IPS-NIHi7 (cell line): Measurements from ENCODE around the gene HOMER2.

Source experiments
- DNase-seq: peaks from one replicate; pipeline ENCODE4 v3.0.0; 2012; ENCODE audit warnings: mixed read lengths; ENCODE audit errors: extremely low spot score

HOMER2 gene

GRCh38 chr15:82930461-82930860 lies 22.1 kb downstream of the HOMER2 start:
- DNase-seq = no peak

GRCh38 chr15:82928711-82929110 lies 23.8 kb downstream of the HOMER2 start:
- DNase-seq = no peak

- no peak for DNase-seq
Observed at GRCh38 chr15:82923744-82924143, 28.8 kb downstream of the HOMER2 start.

DNA sequence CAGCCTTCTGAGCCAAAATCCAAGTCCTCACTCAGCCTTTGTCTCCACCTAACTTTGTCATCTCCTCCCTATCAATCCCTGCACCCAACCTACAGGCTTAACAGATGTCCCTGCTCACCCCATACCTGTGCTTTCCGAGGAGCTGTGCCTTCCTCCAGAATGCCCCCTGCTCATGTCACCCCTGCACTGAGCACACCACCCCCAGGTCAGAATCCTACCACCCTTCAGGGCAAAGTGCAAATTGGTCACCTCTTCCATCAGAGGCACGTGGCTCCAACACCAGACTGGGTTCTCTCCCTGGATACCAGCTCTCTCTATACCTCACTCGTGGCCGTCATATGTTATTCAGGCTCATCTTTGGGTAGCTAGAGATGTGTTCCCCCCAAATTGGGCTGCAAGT lies 29.8 kb downstream of the HOMER2 start:
- DNase-seq = no peak

DNA sequence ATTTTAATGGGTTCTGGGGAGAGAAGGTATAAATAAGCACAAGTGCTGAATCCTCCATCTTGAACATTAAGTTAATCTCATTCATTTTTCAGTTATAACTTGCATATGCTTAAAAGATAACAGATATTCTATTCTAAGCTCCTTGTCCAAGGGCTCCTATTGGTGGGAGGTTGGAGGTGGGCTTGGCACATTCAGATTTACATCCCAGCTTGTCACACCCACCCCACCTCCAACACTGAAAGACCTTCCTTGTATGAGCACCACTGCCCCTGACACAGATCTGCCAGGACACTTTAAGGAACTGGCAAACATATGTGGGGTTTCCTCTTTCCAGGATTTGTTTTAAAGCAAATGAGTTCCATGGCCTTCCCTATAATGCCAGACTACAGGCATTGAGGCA lies 30.6 kb downstream of the HOMER2 start:
- DNase-seq = no peak

DNA sequence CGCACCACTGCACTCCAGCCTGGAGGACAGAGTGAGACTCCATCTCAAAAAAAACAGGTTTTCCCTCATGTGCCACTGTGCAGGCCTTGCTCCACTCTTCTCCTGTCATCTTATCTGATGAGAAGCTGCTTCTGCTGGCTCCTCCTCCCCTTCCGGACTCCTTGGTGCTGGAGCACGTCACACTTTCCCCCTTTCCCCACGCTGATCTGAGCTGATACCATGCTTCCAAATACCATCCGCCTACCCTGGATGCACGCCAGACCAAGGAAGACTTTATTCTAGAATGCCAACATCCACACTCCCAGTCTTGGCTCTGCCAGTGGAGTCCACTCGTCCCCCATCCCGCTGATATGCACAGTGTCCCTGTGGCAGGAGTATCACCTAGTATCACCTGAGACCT lies 31.3 kb downstream of the HOMER2 start:
- DNase-seq = no peak

- no peak for DNase-seq
Observed at GRCh38 chr15:82919231-82919886, 33.2 kb downstream of the HOMER2 start.

GRCh38 chr15:82918607-82919230 lies 33.8 kb downstream of the HOMER2 start:
- DNase-seq = no peak

- no peak for DNase-seq
Observed at GRCh38 chr15:82918162-82918561, 34.4 kb downstream of the HOMER2 start.

GRCh38 chr15:82917249-82917648 lies 35.3 kb downstream of the HOMER2 start:
- DNase-seq = no peak

- DNase-seq = no peak
Observed at GRCh38 chr15:82916161-82916952, 36.2 kb downstream of the HOMER2 start.

GRCh38 chr15:82914396-82914795 lies 38.1 kb downstream of the HOMER2 start:
- DNase-seq = no peak

GRCh38 chr15:82911458-82911857 lies 41.1 kb downstream of the HOMER2 start:
- DNase-seq = no peak

DNA sequence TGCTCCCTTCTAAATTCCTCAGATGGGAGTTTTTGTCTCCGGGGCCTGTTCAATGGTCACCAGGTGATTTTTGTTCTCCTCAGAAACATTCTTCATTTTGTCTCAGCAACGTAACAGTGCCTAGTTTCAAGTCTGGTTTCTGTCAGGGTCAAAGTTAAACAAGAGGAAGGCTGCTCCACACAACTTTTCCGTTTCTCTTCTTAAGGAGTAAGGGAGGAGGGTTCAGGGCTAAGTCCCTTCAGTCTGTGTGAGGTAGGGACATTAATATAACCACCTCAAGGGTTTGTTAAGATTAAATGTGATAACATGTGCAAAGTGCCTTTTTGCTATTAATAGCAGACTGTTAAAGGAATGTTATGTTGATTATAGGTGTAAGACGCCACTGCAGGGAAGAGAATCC lies 41.8 kb downstream of the HOMER2 start:
- DNase-seq = no peak

DNA sequence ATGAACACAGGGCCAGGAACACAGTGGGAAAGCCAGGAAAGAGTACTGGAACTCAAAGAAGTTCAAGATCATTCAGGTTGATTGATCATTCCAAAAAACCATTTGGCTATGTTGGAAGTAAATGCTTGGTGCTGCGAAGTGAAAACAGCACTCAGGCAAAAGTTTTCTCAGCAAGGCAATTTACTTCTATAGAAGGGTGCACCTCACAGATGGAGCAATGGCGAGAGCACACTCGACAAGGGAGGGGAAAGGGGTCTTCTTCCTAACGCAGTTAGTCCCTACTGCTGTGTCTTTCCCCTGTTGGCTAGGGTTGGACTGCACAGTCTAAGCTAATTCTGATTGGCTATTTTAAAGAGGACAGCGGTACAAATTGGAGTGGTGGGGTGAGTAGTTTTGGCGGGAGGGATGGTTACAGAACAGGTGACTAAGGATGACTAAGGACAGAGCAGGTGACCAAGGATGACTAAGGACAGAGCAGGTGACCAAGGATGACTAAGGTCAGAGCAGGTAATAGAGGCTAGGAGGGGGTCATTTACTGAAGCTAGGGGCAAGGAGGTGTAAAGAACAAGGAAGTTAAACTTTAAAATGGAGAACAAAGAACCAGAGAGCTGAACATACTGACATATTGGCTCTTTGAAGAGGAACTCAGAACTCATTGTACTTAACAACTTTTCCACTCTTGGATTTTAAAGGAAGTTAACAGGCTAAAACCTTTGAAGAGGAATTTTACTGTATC lies 43.3 kb downstream of the HOMER2 start:
- DNase-seq = no peak

DNA sequence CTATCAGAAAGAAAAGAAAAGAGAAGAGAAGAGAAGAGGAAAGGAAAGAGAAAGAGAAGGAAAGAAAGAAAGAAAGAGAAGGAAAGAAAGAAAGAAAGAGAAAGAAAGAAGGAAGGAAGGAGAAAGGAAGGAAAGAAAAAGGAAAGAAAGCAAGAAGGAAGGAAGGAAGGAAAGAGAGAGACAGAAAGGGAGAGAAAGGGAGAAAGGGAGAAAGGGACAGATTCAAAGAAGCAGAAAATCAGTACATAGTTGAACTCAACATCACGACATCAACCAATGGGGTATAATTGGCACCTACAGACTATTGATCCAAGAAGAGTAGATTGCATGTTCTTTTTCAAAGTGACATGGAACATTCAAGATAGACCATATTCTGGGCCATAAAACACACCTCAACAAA lies 45.2 kb downstream of the HOMER2 start:
- DNase-seq = no peak

DNA sequence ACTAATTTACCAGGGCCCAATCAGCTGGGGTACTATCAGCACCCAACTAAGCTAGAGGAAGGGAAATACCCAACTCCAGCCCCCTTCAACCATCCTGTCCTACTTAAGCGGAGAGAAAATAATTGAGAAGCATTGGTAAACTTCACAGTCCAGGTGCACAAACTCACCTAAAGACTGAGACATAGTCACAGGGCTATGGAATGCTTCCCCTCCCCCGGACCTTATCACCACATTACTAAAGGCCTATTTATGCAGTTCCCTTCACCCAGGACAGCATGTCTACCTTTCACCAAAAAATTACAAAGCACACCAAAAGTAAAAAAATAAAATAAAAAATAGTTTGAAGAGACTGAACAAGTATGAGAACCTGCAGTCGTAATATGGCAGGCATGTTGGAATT lies 47.9 kb downstream of the HOMER2 start:
- no peak for DNase-seq

DNA sequence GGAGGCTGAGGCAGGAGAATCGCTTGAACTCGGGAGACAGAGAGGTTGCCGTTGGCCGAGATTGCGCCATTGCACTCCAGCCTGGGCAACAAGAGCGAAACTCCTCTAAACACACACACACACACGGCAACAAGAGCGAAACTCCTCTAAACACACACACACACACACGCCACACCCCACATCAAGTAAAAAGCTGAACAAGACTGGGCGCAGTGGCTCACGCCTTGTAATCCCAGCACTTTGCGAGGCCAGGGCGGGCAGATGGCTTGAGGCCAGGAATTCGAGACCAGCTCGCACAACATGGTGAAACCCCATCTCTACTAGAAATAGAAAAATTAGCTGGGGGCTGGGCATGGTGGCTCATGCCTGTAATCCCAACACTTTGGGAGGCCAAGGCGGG lies 49.0 kb downstream of the HOMER2 start:
- DNase-seq = no peak

GRCh38 chr15:82901114-82901805 lies 51.3 kb downstream of the HOMER2 start:
- no peak for DNase-seq

DNA sequence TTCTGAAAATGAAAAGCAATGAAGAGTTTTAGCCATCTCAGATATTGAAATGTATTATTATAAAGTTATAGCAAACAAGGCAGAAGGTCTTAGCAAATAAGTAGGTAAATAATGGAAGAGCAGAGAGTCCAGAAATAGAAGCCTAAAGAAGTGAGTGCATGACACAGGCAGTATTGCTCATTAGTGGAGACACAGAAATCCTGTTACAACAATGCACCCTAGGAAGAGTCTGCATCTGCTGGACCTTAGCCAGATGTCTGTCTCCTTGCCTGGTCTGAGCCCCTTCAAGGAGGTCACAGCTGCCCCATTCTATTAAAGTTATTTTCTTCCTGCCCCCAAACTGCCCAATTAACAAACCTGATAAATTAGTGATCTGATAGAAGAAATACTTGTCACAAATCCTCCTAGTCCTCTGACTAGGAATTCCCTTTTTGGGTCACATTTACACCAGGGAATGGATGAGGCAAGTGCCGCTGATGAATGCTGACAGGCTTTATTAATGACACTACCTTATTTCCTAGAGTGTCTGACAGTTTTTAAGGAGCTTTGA lies 51.9 kb downstream of the HOMER2 start:
- no peak for DNase-seq

DNA sequence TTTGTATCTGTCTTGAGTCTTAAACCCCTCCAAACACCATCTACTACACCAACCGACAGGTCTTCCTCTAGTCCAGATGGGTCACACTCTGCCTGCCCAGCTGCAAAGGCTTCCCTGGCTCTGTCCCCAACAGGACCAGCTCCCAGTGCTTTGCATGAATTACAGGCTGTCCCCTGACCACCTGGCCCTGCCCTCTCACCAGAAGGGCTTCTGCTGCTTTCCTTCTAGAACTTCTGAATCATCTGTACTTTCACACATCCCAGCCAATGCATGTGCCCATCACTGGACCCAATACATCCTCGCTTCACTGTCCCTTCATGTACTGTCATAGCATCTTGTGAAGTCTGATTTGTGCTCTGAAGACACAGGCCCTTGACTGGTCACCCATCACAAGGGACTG lies 53.6 kb downstream of the HOMER2 start:
- DNase-seq = no peak
